Astrocyte (in vitro differentiated cells and primary cell): ENCODE results near the gene DNMT1.

ENCODE experiments used
- EZH2 ChIP-seq: IDR thresholded peaks from 2 replicates; pipeline ENCODE4 v1.6.1; 2012; ENCODE audit warnings: mild to moderate bottlenecking, low read length, inconsistent platforms; ENCODE audit not compliant: insufficient read depth
- TF ChIP-seq, protein P1 (sequence below): IDR thresholded peaks from 2 replicates; pipeline ENCODE4 v1.5.1; 2011; ENCODE audit warnings: low read depth, mild to moderate bottlenecking, inconsistent platforms, low read length, moderate library complexity; ENCODE audit not compliant: insufficient read depth

DNA sequence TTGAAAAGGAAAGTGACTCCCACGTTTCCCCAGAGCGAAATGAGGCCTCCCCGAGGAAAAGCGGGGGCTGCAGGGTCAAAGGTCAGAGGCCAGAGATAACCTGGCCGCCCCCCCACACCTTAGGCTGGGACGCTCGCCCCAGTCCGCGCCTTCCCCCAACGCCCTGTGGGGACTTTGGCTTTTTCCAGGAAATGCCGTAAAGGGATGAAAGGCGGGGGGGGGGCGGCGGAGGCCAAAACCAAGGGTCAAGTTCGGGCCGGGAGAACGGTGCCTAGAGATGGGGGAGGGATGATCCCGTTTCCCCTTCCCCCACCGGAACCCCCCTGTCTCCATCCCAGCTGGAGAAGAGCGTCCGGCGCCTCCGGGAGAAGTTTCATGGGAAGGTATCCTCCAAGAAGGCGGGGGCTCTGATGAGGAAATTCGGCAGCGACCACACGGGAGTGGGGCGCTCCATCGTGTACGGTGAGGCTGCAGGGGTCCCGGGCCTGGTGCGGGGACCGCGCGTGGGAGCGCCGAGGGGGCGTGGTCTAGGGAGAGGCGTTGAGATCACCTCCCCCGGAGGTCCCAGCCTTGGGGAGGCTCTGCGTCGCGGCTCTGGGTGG is 108.1 kb downstream of the DNMT1 start:
- TF ChIP-seq, protein P1, sequence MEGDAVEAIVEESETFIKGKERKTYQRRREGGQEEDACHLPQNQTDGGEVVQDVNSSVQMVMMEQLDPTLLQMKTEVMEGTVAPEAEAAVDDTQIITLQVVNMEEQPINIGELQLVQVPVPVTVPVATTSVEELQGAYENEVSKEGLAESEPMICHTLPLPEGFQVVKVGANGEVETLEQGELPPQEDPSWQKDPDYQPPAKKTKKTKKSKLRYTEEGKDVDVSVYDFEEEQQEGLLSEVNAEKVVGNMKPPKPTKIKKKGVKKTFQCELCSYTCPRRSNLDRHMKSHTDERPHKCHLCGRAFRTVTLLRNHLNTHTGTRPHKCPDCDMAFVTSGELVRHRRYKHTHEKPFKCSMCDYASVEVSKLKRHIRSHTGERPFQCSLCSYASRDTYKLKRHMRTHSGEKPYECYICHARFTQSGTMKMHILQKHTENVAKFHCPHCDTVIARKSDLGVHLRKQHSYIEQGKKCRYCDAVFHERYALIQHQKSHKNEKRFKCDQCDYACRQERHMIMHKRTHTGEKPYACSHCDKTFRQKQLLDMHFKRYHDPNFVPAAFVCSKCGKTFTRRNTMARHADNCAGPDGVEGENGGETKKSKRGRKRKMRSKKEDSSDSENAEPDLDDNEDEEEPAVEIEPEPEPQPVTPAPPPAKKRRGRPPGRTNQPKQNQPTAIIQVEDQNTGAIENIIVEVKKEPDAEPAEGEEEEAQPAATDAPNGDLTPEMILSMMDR, result no peak
- no peak for TF ChIP-seq EZH2
